Smooth muscle cell (in vitro differentiated cells): Measurements from ENCODE around the gene SREBF2. TPM values are rescaled to one million over a fixed set of nuclear protein-coding genes. Genes with fewer than 3 reads are reported as not detected.

Experiments
- DNase-seq: peaks from one replicate; lab custom pipeline; 2025; ENCODE audit not compliant: unreplicated experiment; lab: John Stamatoyannopoulos, UW
- H2AFZ ChIP-seq: fragments of 200-600 bp; sonication (generic); 2 replicates; pipeline ENCODE4 v1.6.0; 2016; ENCODE audit warnings: antibody characterized with exemption, low read depth, mild to moderate bottlenecking
- H3F3A ChIP-seq: fragments of 200-600 bp; sonication (generic); 2 replicates; pipeline ENCODE4 v1.6.0; 2017; ENCODE audit warnings: antibody characterized with exemption, low read depth
- H3K27ac ChIP-seq: fragments of 200-600 bp; sonication (generic); 2 replicates; pipeline ENCODE4 v1.5.1; 2016; ENCODE audit warnings: low read depth, mild to moderate bottlenecking
- H3K27me3 ChIP-seq: fragments of 200-600 bp; sonication (generic); 2 replicates; pipeline ENCODE4 v1.6.1; 2016; ENCODE audit warnings: low read depth, mild to moderate bottlenecking
- H3K36me3 ChIP-seq: fragments of 200-600 bp; sonication (generic); 2 replicates; pipeline ENCODE4 v1.5.1; 2016; ENCODE audit warnings: low read depth
- H3K4me1 ChIP-seq: fragments of 200-600 bp; sonication (generic); 2 replicates; pipeline ENCODE4 v1.5.1; 2016; ENCODE audit warnings: low read depth
- H3K4me2 ChIP-seq: fragments of 200-600 bp; sonication (generic); 2 replicates; pipeline ENCODE4 v1.6.0; 2016; ENCODE audit warnings: mild to moderate bottlenecking
- H3K4me3 ChIP-seq: fragments of 200-600 bp; sonication (generic); 2 replicates; pipeline ENCODE4 v1.5.1; 2016; ENCODE audit warnings: mild to moderate bottlenecking
- H3K79me2 ChIP-seq: fragments of 200-600 bp; sonication (generic); 2 replicates; pipeline ENCODE4 v1.6.0; 2016; ENCODE audit warnings: low read depth, mild to moderate bottlenecking
- H3K9ac ChIP-seq: fragments of 200-600 bp; sonication (generic); 2 replicates; pipeline ENCODE4 v1.6.0; 2016; ENCODE audit warnings: low read depth
- H3K9me3 ChIP-seq: fragments of 200-600 bp; sonication (generic); replicated peaks from 2 replicates; pipeline ENCODE4 v1.5.1; 2016; ENCODE audit warnings: low read depth
- H4K20me1 ChIP-seq: fragments of 200-600 bp; sonication (generic); 2 replicates; pipeline ENCODE4 v1.6.0; 2016; ENCODE audit warnings: low read depth
- CTCF ChIP-seq: fragments of 200-600 bp; sonication (generic); IDR thresholded peaks from 2 replicates; pipeline ENCODE4 v1.5.1; 2017; ENCODE audit warnings: borderline replicate concordance, mild to moderate bottlenecking, antibody characterized with exemption; ENCODE audit not compliant: insufficient read depth, poor library complexity, severe bottlenecking
- WGBS: methylation state at CpG from one replicate; pipeline ENCODE4 v1.1.7; 2016; ENCODE audit warnings: low lambda C conversion rate; 5-methylcytosine and 5-hydroxymethylcytosine counted together
- polyA plus RNA-seq: library from polyadenylated mRNA; unstranded; fragments of >200 nt; fragmentation: Nextera tagmentation; extraction: Ambion mirVana; gene quantifications from 2 replicates; pipeline ENCODE4 v1.2.1, GENCODE V29; 2016
- total RNA-seq: library from RNA; depleted of rRNA; stranded (reverse); fragments of >200 nt; gene quantifications from 2 replicates; pipeline ENCODE4 v1.2.3, GENCODE V29; 2014

Gene SREBF2
- total and polyA plus RNA-seq, 2 experiments from 2014 or later, result 62.9 to 78.2 TPM

- Histone ChIP-seq H4K20me1 (no peaks in the 10 kb centered on the region), H3K4me1 (peaks cover 10% of the 10 kb centered on the region), H2AFZ (no peak overlapping the region), H3K27ac (no peak overlapping the region), H3K36me3 (no peaks in the 10 kb centered on the region), H3K27me3 (peaks cover 38% of the 10 kb centered on the region), H3K4me2 (no peak overlapping the region), H3K9ac (no peak overlapping the region), H3K79me2 (no peaks in the 10 kb centered on the region), H3F3A (no peaks in the 10 kb centered on the region), H3K4me3 (no peak overlapping the region), H3K9me3 (no peaks in the 10 kb centered on the region)
- WGBS, result 97% methylated on average over 5 of the region's 5 CpGs
- TF ChIP-seq CTCF, result no peak
- DNase-seq, result no peak
Measured at GRCh38 chr22:41922328-41922727, 89.4 kb downstream of the SREBF2 start.

GRCh38 chr22:41922940-41923594, 90.2 kb downstream of the SREBF2 start:
- no peak overlapping the region for H2AFZ ChIP-seq
- H4K20me1 ChIP-seq, result no peaks in the 10 kb centered on the region
- 90% methylated on average over 4 of the region's 4 CpGs for WGBS
- no peak overlapping the region for H3K9ac ChIP-seq
- no peak overlapping the region for H3K4me2 ChIP-seq
- H3K79me2 ChIP-seq, result no peaks in the 10 kb centered on the region
- H3K36me3 ChIP-seq, result no peaks in the 10 kb centered on the region
- H3F3A ChIP-seq, result no peaks in the 10 kb centered on the region
- H3K27me3 ChIP-seq, result peaks cover 32% of the 10 kb centered on the region
- peaks cover 10% of the 10 kb centered on the region for H3K4me1 ChIP-seq
- DNase-seq, result no peak
- TF ChIP-seq CTCF, result no peak
- H3K4me3 ChIP-seq, result no peak overlapping the region
- no peaks in the 10 kb centered on the region for H3K9me3 ChIP-seq
- H3K27ac ChIP-seq, result no peak overlapping the region

- no peaks in the 10 kb centered on the region for H4K20me1 ChIP-seq
- no peak overlapping the region for H2AFZ ChIP-seq
- H3K36me3 ChIP-seq, result no peaks in the 10 kb centered on the region
- H3K27ac ChIP-seq, result no peak overlapping the region
- H3F3A ChIP-seq, result no peaks in the 10 kb centered on the region
- H3K4me3 ChIP-seq, result no peak overlapping the region
- H3K79me2 ChIP-seq, result no peaks in the 10 kb centered on the region
- no peak for DNase-seq
- H3K9me3 ChIP-seq, result no peaks in the 10 kb centered on the region
- no peak overlapping the region for H3K9ac ChIP-seq
- H3K4me2 ChIP-seq, result no peak overlapping the region
- H3K4me1 ChIP-seq, result peaks cover 10% of the 10 kb centered on the region
- no peak for TF ChIP-seq CTCF
- peaks cover 30% of the 10 kb centered on the region for H3K27me3 ChIP-seq
- WGBS, result 94% methylated on average over 14 of the region's 14 CpGs
Measured at GRCh38 chr22:41923595-41924276, 90.8 kb downstream of the SREBF2 start.
